HG03196 (cell line): ENCODE data around the gene ADGRV1.
"Not testable (repeated sequence)": the region's sequence is repeated elsewhere in the genome, so short reads cannot be mapped to it uniquely, and the experiment has no call there.

Experiments
- ATAC-seq: cut with Tn5 transposase; IDR thresholded peaks from one replicate; pipeline ENCODE4 v1.9.1; 2021; ENCODE audit not compliant: unreplicated experiment

The ADGRV1 gene

GRCh38 chr5:90802474-90803317, 244.1 kb downstream of the ADGRV1 start:
- ATAC-seq: peak; percentile 68

- no peak for ATAC-seq
Observed at GRCh38 chr5:90803381-90803780, 244.8 kb downstream of the ADGRV1 start.

GRCh38 chr5:90803876-90804275, 245.3 kb downstream of the ADGRV1 start:
- ATAC-seq: no peak

- no peak for ATAC-seq
Observed at GRCh38 chr5:90807496-90807895, 248.9 kb downstream of the ADGRV1 start.

GRCh38 chr5:90809311-90810056, 250.9 kb downstream of the ADGRV1 start:
- no peak for ATAC-seq

- no peak for ATAC-seq
Observed at GRCh38 chr5:90810211-90810610, 251.6 kb downstream of the ADGRV1 start.

- ATAC-seq: no peak
Observed at GRCh38 chr5:90813392-90813791, 254.8 kb downstream of the ADGRV1 start.

GRCh38 chr5:90822062-90822461, 263.5 kb downstream of the ADGRV1 start:
- not testable (repeated sequence) for ATAC-seq

- ATAC-seq: no peak
Observed at GRCh38 chr5:90824436-90824835, 265.8 kb downstream of the ADGRV1 start.

- ATAC-seq: no peak
Observed at GRCh38 chr5:90830058-90830457, 271.5 kb downstream of the ADGRV1 start.

GRCh38 chr5:90833753-90834152, 275.2 kb downstream of the ADGRV1 start:
- ATAC-seq: no peak

- ATAC-seq: no peak
Observed at GRCh38 chr5:90834711-90835110, 276.1 kb downstream of the ADGRV1 start.

GRCh38 chr5:90843443-90843842, 284.8 kb downstream of the ADGRV1 start:
- no peak for ATAC-seq

GRCh38 chr5:90844931-90845330, 286.3 kb downstream of the ADGRV1 start:
- ATAC-seq: no peak

- no peak for ATAC-seq
Observed at GRCh38 chr5:90845723-90846554, 287.3 kb downstream of the ADGRV1 start.

GRCh38 chr5:90847606-90848005, 289.0 kb downstream of the ADGRV1 start:
- ATAC-seq: not testable (repeated sequence)

GRCh38 chr5:90849939-90850338, 291.3 kb downstream of the ADGRV1 start:
- ATAC-seq: no peak

GRCh38 chr5:90852531-90852930, 293.9 kb downstream of the ADGRV1 start:
- no peak for ATAC-seq

- no peak for ATAC-seq
Observed at GRCh38 chr5:90853750-90854149, 295.2 kb downstream of the ADGRV1 start.

GRCh38 chr5:90854169-90854568, 295.6 kb downstream of the ADGRV1 start:
- ATAC-seq: no peak

GRCh38 chr5:90855296-90856010, 296.9 kb downstream of the ADGRV1 start:
- ATAC-seq: no peak
